Adipocyte (in vitro differentiated cells): ENCODE data around the gene CDH8.
"Not testable (repeated sequence)": the region's sequence is repeated elsewhere in the genome, so short reads cannot be mapped to it uniquely, and the experiment has no call there.

ENCODE experiments used
- DNase-seq: peaks from one replicate; pipeline ENCODE4 v3.0.0-alpha.2; 2015; ENCODE audit warnings: low read depth
- H3K27me3 ChIP-seq: replicated peaks from 2 replicates; pipeline ENCODE4 v1.7.0; 2013; ENCODE audit warnings: mild to moderate bottlenecking, low read length, moderate library complexity; ENCODE audit not compliant: control insufficient read depth, insufficient read depth
- H3K36me3 ChIP-seq: 2 replicates; pipeline ENCODE4 v1.7.0; 2013; ENCODE audit warnings: low read length, mild to moderate bottlenecking, moderate library complexity; ENCODE audit not compliant: control insufficient read depth, insufficient read depth, severe bottlenecking
- H3K4me1 ChIP-seq: 2 replicates; pipeline ENCODE4 v1.7.0; 2013; ENCODE audit warnings: mild to moderate bottlenecking, low read length, moderate library complexity; ENCODE audit not compliant: control insufficient read depth, insufficient read depth
- H3K4me3 ChIP-seq: 2 replicates; pipeline ENCODE4 v1.7.0; 2013; ENCODE audit warnings: mild to moderate bottlenecking, low read length, moderate library complexity
- H3K9ac ChIP-seq: 2 replicates; pipeline ENCODE4 v1.7.0; 2013; ENCODE audit warnings: mild to moderate bottlenecking, low read length, moderate library complexity
- H3K9me3 ChIP-seq: 2 replicates; pipeline ENCODE4 v1.7.0; 2013; ENCODE audit warnings: mild to moderate bottlenecking, low read length, moderate library complexity; ENCODE audit not compliant: control insufficient read depth

Gene CDH8

DNA sequence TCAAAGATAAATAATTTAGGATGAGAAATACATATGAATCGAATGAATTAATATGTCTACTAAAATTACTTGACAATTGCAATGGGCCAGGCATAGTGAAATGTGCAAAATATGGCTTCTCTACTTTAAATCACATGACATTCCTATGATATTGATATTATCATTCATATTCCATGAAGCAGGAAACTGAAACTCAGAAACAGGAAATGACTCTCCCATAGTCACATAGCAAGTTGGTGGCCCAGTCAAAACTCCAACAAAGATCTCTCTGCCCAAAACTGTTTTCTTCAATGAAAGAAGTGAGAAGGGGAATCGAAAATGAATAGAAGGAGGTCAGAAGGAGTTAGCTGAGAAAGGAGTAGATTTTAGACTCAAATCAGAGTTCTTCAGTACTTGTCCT, 272.2 kb downstream of the CDH8 start:
- no peak for DNase-seq
- Histone ChIP-seq H3K27me3 (no peaks in the 10 kb centered on the region), H3K9ac (no peak overlapping the region), H3K36me3 (no peaks in the 10 kb centered on the region), H3K4me3 (no peak overlapping the region), H3K9me3 (no peaks in the 10 kb centered on the region), H3K4me1 (no peaks in the 10 kb centered on the region)

- H3K4me1 ChIP-seq, result no peaks in the 10 kb centered on the region
- H3K9me3 ChIP-seq, result no peaks in the 10 kb centered on the region
- H3K36me3 ChIP-seq, result no peaks in the 10 kb centered on the region
- no peak overlapping the region for H3K4me3 ChIP-seq
- no peaks in the 10 kb centered on the region for H3K27me3 ChIP-seq
- no peak for DNase-seq
- H3K9ac ChIP-seq, result no peak overlapping the region
These were observed 273.2 kb downstream of the CDH8 start for GRCh38 chr16:61763013-61763412.

DNA sequence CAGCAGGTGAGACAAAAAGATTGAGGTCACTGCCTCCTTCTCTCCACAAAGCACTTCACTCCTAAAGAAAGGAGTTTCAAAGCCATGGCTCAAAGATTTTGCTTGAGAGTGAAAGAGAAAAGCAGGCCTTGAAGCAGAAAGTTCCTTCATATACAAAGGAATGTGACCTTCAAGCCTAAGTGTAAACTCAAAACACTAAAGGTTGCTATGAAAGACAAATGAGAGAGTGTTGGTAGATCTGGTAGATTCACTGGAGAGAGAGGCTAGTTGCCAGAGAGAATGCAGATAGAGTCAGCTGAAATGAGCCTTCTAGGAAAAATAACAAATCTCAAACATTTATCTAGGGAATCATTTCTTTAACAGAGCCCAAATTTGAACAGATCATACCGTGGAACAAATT, 305.2 kb downstream of the CDH8 start:
- no peak overlapping the region for H3K4me3 ChIP-seq
- no peak for DNase-seq
- H3K36me3 ChIP-seq, result no peaks in the 10 kb centered on the region
- no peaks in the 10 kb centered on the region for H3K27me3 ChIP-seq
- no peak overlapping the region for H3K9ac ChIP-seq
- no peaks in the 10 kb centered on the region for H3K4me1 ChIP-seq
- no peaks in the 10 kb centered on the region for H3K9me3 ChIP-seq

DNA sequence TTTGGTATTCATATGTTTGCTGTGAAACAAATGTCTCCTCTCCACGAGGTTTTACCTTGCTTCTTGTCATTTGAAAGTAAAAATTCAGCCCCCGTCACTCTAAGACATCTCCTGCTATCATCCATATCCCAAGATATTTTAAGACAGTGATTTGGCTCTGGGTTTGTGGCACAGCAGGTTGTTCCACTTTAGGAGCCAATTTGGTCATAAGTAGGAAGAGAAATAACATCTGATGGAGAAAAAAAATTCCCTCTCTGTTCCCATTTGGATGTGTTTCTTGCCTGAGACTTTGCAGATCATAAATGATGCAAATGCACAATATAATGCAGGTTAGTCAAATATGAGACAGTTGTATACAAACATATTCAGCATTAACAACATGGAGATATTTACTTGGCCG, 309.5 kb downstream of the CDH8 start:
- H3K27me3 ChIP-seq, result no peaks in the 10 kb centered on the region
- no peak overlapping the region for H3K4me3 ChIP-seq
- H3K9me3 ChIP-seq, result no peaks in the 10 kb centered on the region
- no peak overlapping the region for H3K9ac ChIP-seq
- H3K4me1 ChIP-seq, result no peaks in the 10 kb centered on the region
- H3K36me3 ChIP-seq, result no peaks in the 10 kb centered on the region
- DNase-seq, result no peak

GRCh38 chr16:61726125-61726524, 310.1 kb downstream of the CDH8 start:
- Histone ChIP-seq H3K4me1 (peaks cover 2% of the 10 kb centered on the region), H3K27me3 (no peaks in the 10 kb centered on the region), H3K4me3 (no peak overlapping the region), H3K9ac (no peak overlapping the region), H3K9me3 (no peaks in the 10 kb centered on the region), H3K36me3 (no peaks in the 10 kb centered on the region)
- no peak for DNase-seq

GRCh38 chr16:61721544-61721943, 314.7 kb downstream of the CDH8 start:
- H3K9me3 ChIP-seq, result no peaks in the 10 kb centered on the region
- DNase-seq, result no peak
- no peak overlapping the region for H3K4me3 ChIP-seq
- no peaks in the 10 kb centered on the region for H3K36me3 ChIP-seq
- H3K9ac ChIP-seq, result no peak overlapping the region
- no peaks in the 10 kb centered on the region for H3K27me3 ChIP-seq
- peaks cover 5% of the 10 kb centered on the region for H3K4me1 ChIP-seq

- DNase-seq, result no peak
- H3K4me3 ChIP-seq, result no peak overlapping the region
- H3K9me3 ChIP-seq, result no peaks in the 10 kb centered on the region
- H3K4me1 ChIP-seq, result no peaks in the 10 kb centered on the region
- H3K27me3 ChIP-seq, result no peaks in the 10 kb centered on the region
- no peaks in the 10 kb centered on the region for H3K36me3 ChIP-seq
- H3K9ac ChIP-seq, result no peak overlapping the region
These were observed 320.8 kb downstream of the CDH8 start for GRCh38 chr16:61715393-61715792.

- no peak overlapping the region for H3K9ac ChIP-seq
- no peak overlapping the region for H3K4me3 ChIP-seq
- no peaks in the 10 kb centered on the region for H3K36me3 ChIP-seq
- no peaks in the 10 kb centered on the region for H3K9me3 ChIP-seq
- DNase-seq, result no peak
- H3K27me3 ChIP-seq, result no peaks in the 10 kb centered on the region
- no peaks in the 10 kb centered on the region for H3K4me1 ChIP-seq
These were observed 322.5 kb downstream of the CDH8 start for GRCh38 chr16:61713787-61714186.

- DNase-seq, H3K4me3 ChIP-seq, H3K36me3 ChIP-seq, H3K27me3 ChIP-seq, H3K9ac ChIP-seq, H3K4me1 ChIP-seq, H3K9me3 ChIP-seq: not testable (repeated sequence)
These were observed 336.6 kb downstream of the CDH8 start for GRCh38 chr16:61699640-61700039.

DNA sequence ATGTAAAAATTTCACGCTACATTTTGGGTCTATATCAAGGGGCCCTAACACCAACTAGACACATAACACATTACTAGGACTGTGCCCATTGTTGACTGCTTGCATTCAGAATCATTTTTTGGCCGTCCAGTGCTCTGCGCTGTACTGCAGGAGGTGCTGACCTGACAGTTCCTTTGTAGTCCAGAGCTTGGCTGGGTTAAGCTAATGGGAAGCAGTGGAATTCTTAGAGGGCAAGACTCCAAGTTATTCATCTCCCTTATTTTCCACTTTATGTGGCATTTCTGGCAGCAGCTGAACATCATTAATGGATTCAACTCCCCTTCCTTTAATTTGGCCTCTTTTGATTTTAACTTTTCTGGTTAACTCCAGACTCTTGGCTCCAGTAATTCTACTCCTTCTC, 351.7 kb downstream of the CDH8 start:
- Histone ChIP-seq H3K27me3 (no peaks in the 10 kb centered on the region), H3K9ac (no peak overlapping the region), H3K36me3 (no peaks in the 10 kb centered on the region), H3K4me1 (no peaks in the 10 kb centered on the region), H3K9me3 (no peaks in the 10 kb centered on the region), H3K4me3 (no peak overlapping the region)
- DNase-seq, result no peak

GRCh38 chr16:61681673-61682072, 354.6 kb downstream of the CDH8 start:
- no peaks in the 10 kb centered on the region for H3K27me3 ChIP-seq
- DNase-seq, result no peak
- no peak overlapping the region for H3K9ac ChIP-seq
- H3K4me1 ChIP-seq, result no peaks in the 10 kb centered on the region
- H3K36me3 ChIP-seq, result no peaks in the 10 kb centered on the region
- no peaks in the 10 kb centered on the region for H3K9me3 ChIP-seq
- H3K4me3 ChIP-seq, result no peak overlapping the region

DNA sequence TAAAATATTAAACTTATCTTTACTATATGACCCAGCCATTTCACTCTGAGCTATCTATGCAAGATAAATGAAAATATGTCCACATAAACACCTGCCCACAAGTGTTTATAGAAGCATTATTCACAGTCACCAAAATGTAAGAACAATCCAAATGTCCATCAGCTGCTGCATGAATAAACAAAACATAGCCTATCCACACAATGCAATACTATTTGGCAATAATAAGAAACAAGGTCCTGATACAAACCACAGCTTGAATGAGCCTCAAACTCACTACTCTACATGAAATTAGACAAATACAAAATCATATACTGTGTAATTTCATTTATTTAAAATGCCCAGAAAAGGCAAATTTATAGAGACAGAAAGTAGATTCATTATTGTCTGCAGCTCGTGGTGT, 355.1 kb downstream of the CDH8 start:
- H3K9me3 ChIP-seq, result no peaks in the 10 kb centered on the region
- H3K27me3 ChIP-seq, result no peaks in the 10 kb centered on the region
- H3K4me3 ChIP-seq, result no peak overlapping the region
- no peaks in the 10 kb centered on the region for H3K36me3 ChIP-seq
- no peaks in the 10 kb centered on the region for H3K4me1 ChIP-seq
- DNase-seq, result no peak
- H3K9ac ChIP-seq, result no peak overlapping the region
